Left lung (tissue), 10 donors: ENCODE results near the gene OLFM2. TPM values are rescaled to one million over a fixed set of nuclear protein-coding genes. Genes with fewer than 3 reads are reported as not detected.

Experiments used
- ATAC-seq: fragments of 200-7000 bp; cut with Tn5 transposase; one replicate; pipeline ENCODE4 v1.9.1; 2020; ENCODE audit warnings: moderate library complexity
- DNase-seq, 4 donors: peaks; one replicate each; pipeline ENCODE4 v3.0.0-alpha.2; 2013 to 2020
- H3K27ac ChIP-seq, 2 donors: fragments of 200-600 bp; sonication (generic) in 1 of 2; one replicate each; pipeline versions ENCODE4 v1.5.0 to v1.8.0; 2020 to 2021
- H3K27me3 ChIP-seq, 2 donors: fragments of 200-600 bp; sonication (generic) in 1 of 2; one replicate each; pipeline versions ENCODE4 v1.5.0 to v1.8.0; 2020 to 2021
- H3K36me3 ChIP-seq, 2 donors: fragments of 200-600 bp; sonication (generic) in 1 of 2; one replicate each; pipeline versions ENCODE4 v1.5.0 to v1.8.0; 2020 to 2021
- H3K4me1 ChIP-seq, 2 donors: fragments of 200-600 bp; one replicate each; pipeline ENCODE4 v1.8.0; 2021
- H3K4me3 ChIP-seq, 2 donors: fragments of 200-600 bp; sonication (generic) in 1 of 2; one replicate each; pipeline versions ENCODE4 v1.5.0 to v1.8.0; 2020 to 2021; ENCODE audit warnings: mild to moderate bottlenecking in 1 of 2
- H3K9me3 ChIP-seq, 2 donors: fragments of 200-600 bp; sonication (generic) in 1 of 2; one replicate each; pipeline versions ENCODE4 v1.5.0 to v1.8.0; 2020 to 2021
- CTCF ChIP-seq, 2 donors: fragments of 200-600 bp; sonication (generic) in 1 of 2; IDR thresholded peaks; one replicate each; pipeline versions ENCODE4 v1.5.0 to v1.8.0; 2021; ENCODE audit warnings: antibody characterized with exemption in 2 of 2
- intact Hi-C, 2 donors: fragments of 100-400 bp; cut with DNase I; formaldehyde crosslinking; loops; one replicate each; pipeline versions ENCODE4 v1.11.2 to v1.14.2; 2022
- polyA plus RNA-seq, 6 donors: library from polyadenylated mRNA; unstranded; fragments of 120-200 nt; gene quantifications; one replicate each; pipeline ENCODE4 v1.2.1, GENCODE V29; 2013; ENCODE audit not compliant: insufficient read length in 6 of 6
- total RNA-seq, 2 donors: library from RNA; stranded (reverse); fragmentation: NEBNext Ultra II Directional; extraction: Animal tissue kit (Norgen Biotek cat#: 25700); gene quantifications; one replicate each; pipeline ENCODE4 v1.2.1, GENCODE V29; 2021
- donor health status: DM: no; HTN: yes; CAD: no.
- donor health status: DM: no; HTN: no; CAD: no.

The OLFM2 gene
- total and polyA plus RNA-seq, 8 donors, result 7.6 to 33.9 (median 27.8) TPM

- no peak for TF ChIP-seq CTCF (IDR thresholded peaks at IDR 0.05)
Measured at GRCh38 chr19:9966024-9966423, 29.7 kb upstream of the OLFM2 start.

GRCh38 chr19:9962623-9963290, 26.4 kb upstream of the OLFM2 start:
- ATAC-seq, result no peak
- Histone ChIP-seq H3K27ac (no peak overlapping the region), H3K27me3 (peaks cover 0 to 83% of the 10 kb centered on the region in 2 donors), H3K36me3 (no peaks in the 10 kb centered on the region), H3K4me1 (no peaks in the 10 kb centered on the region), H3K9me3 (no peaks in the 10 kb centered on the region), H3K4me3 (no peak overlapping the region)
- no peak for TF ChIP-seq CTCF (IDR thresholded peaks at IDR 0.05)
- intact Hi-C loops, result no loop called here
- DNase-seq, result no peak

More at GRCh38 chr19:9966024-9966423, 29.7 kb upstream of the OLFM2 start:
- DNase-seq (no peak), ATAC-seq (no peak)
- H3K4me3 ChIP-seq, result no peak overlapping the region
- no peak overlapping the region for H3K27ac ChIP-seq
- H3K9me3 ChIP-seq, result no peaks in the 10 kb centered on the region
- intact Hi-C loops, result no loop called here
- peaks cover 0 to 81% of the 10 kb centered on the region in 2 donors for H3K27me3 ChIP-seq
- H3K36me3 ChIP-seq, result no peaks in the 10 kb centered on the region
- H3K4me1 ChIP-seq, result no peaks in the 10 kb centered on the region

- TF ChIP-seq CTCF (IDR thresholded peaks at IDR 0.05), result no peak
- Histone ChIP-seq H3K4me3 (no peak overlapping the region), H3K4me1 (no peaks in the 10 kb centered on the region), H3K27ac (no peak overlapping the region), H3K9me3 (no peaks in the 10 kb centered on the region), H3K36me3 (no peaks in the 10 kb centered on the region), H3K27me3 (peaks cover 0 to 78% of the 10 kb centered on the region in 2 donors)
- intact Hi-C loops, result no loop called here
- ATAC-seq (no peak), DNase-seq (no peak)
Measured at GRCh38 chr19:9961103-9961502, 24.8 kb upstream of the OLFM2 start.

GRCh38 chr19:9958379-9958821, 22.1 kb upstream of the OLFM2 start:
- no peaks in the 10 kb centered on the region for H3K4me1 ChIP-seq
- H3K4me3 ChIP-seq, result no peak overlapping the region
- H3K9me3 ChIP-seq, result no peaks in the 10 kb centered on the region
- TF ChIP-seq CTCF (IDR thresholded peaks at IDR 0.05), result no peak
- H3K27me3 ChIP-seq, result peaks cover 0 to 55% of the 10 kb centered on the region in 2 donors
- no peak overlapping the region for H3K27ac ChIP-seq
- intact Hi-C loops, result no loop called here
- ATAC-seq (no peak), DNase-seq (no peak)
- no peaks in the 10 kb centered on the region for H3K36me3 ChIP-seq

GRCh38 chr19:9956956-9957355, 20.6 kb upstream of the OLFM2 start:
- intact Hi-C loops, result no loop called here

More at GRCh38 chr19:9956956-9957355, 20.6 kb upstream of the OLFM2 start:
- Histone ChIP-seq H3K4me3 (no peak overlapping the region), H3K36me3 (no peaks in the 10 kb centered on the region), H3K4me1 (no peaks in the 10 kb centered on the region), H3K9me3 (no peaks in the 10 kb centered on the region), H3K27ac (no peak overlapping the region), H3K27me3 (peaks cover 0 to 42% of the 10 kb centered on the region in 2 donors)
- ATAC-seq (no peak), DNase-seq (no peak)
- TF ChIP-seq CTCF (IDR thresholded peaks at IDR 0.05), result no peak
